Prostate gland (tissue), 2 donors: ENCODE data around the gene BTF3L4. TPM values are rescaled to one million over a fixed set of nuclear protein-coding genes. Genes with fewer than 3 reads are reported as not detected.

ENCODE experiments used
- DNase-seq: peaks from one replicate; pipeline ENCODE4 v3.0.0-alpha.2; 2019; ENCODE audit warnings: low spot score
- H3K27ac ChIP-seq, 2 donors: fragments of 200-600 bp; sonication (generic); 2 replicates each; pipeline ENCODE4 v1.5.1; 2017 to 2019
- H3K27me3 ChIP-seq: fragments of 200-600 bp; sonication (generic); replicated peaks from 2 replicates; pipeline ENCODE4 v1.5.1; 2019; ENCODE audit not compliant: insufficient read depth
- H3K36me3 ChIP-seq, 2 donors: fragments of 200-600 bp; sonication (generic); 1 replicate in 1 of 2; 2 replicates in 1 of 2; pipeline versions ENCODE4 v1.5.1 to v1.8.1; 2017 to 2019
- H3K4me1 ChIP-seq: fragments of 200-600 bp; sonication (generic); replicated peaks from 2 replicates; pipeline ENCODE4 v1.5.1; 2019
- H3K4me3 ChIP-seq, 2 donors: fragments of 200-600 bp; sonication (generic); 2 replicates each; pipeline ENCODE4 v1.5.1; 2017 to 2019
- H3K9me3 ChIP-seq: fragments of 200-600 bp; sonication (generic); 2 replicates; pipeline ENCODE4 v1.5.1; 2017
- POLR2A ChIP-seq: fragments of 450-650 bp; IDR thresholded peaks from one replicate; pipeline ENCODE4 v1.6.1; 2016; ENCODE audit warnings: antibody characterized with exemption, mild to moderate bottlenecking
- POLR2AphosphoS5 ChIP-seq: sonication (generic); formaldehyde crosslinking; IDR thresholded peaks from one replicate; pipeline ENCODE4 v1.6.1; 2017; ENCODE audit warnings: antibody characterized with exemption
- WGBS: methylation state at CpG from one replicate; pipeline ENCODE4 v1.1.5; 2018; 5-methylcytosine and 5-hydroxymethylcytosine counted together
- intact Hi-C: fragments of 100-400 bp; cut with DNase I; formaldehyde crosslinking; loops from one replicate; pipeline ENCODE4 v1.14.2; 2022
- total RNA-seq, 2 donors: library from RNA; depleted of rRNA; stranded (reverse); fragments of >200 nt; gene quantifications; one replicate each; pipeline ENCODE4 v1.1.0, GENCODE V29; 2016
- TF ChIP-seq, protein P1 (sequence below), 4 experiments: fragments of 200-600 bp in 2 of 4; fragments of 450-650 bp in 2 of 4; sonication (generic) in 2 of 4; IDR thresholded peaks; 1 replicate in 3 of 4; 2 replicates in 1 of 4; pipeline ENCODE4 v1.5.1; 2016 to 2019; ENCODE audit warnings: antibody characterized with exemption in 4 of 4, mild to moderate bottlenecking in 2 of 4, moderate library complexity in 2 of 4

Gene BTF3L4
- total RNA-seq, 2 donors from 2014 or later: 34.7 to 39.0 TPM

DNA sequence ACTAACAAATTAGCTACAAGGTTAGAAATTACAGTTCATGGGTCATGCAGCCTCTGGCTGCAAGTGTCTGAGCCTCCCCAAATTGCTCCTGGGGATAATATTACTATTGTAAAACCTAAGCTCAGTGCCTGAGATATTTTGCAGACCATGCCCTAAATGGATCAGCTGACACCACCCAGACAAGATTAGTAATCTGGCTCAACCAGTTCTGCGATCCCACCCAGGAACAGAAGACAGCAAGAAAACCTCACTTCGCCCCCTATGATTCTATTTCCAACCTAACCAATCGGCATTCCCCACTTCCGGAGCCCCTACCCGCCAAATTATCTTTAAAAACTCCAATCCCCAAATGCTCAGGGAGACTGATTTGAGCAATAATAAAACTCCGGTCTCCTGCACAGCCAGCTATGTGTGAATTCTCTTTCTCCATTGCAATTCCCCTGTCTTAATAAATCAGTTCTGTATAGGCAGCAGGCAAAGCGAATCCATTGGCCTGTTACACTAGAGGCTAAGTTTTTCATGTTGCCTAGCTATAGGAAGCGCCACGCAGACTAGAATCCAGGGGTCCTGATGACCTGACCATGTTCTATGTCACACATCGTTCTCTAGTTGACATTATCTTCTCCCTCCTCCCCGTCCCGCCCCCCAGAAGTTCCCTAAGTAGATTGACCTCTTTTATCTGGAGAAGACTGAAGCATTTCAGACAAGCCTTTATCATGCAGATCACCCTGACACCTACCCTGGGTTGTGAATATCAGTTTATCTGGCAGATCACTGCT lies 63.4 kb downstream of the BTF3L4 start:
- H3K27ac ChIP-seq: no peak overlapping the region
- no peaks in the 10 kb centered on the region for H3K9me3 ChIP-seq
- no peak overlapping the region for H3K4me3 ChIP-seq
- intact Hi-C loops: loop anchor here (10.0 kb wide), 1 partner anchor 565 kb away; no protein-coding TSS in a partner anchor
- no peaks in the 10 kb centered on the region for H3K27me3 ChIP-seq
- no peak for TF ChIP-seq POLR2A
- no peak for TF ChIP-seq POLR2AphosphoS5
- TF ChIP-seq, protein P1, sequence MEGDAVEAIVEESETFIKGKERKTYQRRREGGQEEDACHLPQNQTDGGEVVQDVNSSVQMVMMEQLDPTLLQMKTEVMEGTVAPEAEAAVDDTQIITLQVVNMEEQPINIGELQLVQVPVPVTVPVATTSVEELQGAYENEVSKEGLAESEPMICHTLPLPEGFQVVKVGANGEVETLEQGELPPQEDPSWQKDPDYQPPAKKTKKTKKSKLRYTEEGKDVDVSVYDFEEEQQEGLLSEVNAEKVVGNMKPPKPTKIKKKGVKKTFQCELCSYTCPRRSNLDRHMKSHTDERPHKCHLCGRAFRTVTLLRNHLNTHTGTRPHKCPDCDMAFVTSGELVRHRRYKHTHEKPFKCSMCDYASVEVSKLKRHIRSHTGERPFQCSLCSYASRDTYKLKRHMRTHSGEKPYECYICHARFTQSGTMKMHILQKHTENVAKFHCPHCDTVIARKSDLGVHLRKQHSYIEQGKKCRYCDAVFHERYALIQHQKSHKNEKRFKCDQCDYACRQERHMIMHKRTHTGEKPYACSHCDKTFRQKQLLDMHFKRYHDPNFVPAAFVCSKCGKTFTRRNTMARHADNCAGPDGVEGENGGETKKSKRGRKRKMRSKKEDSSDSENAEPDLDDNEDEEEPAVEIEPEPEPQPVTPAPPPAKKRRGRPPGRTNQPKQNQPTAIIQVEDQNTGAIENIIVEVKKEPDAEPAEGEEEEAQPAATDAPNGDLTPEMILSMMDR (IDR thresholded peaks at IDR 0.05): no peak
- no peaks in the 10 kb centered on the region for H3K4me1 ChIP-seq
- WGBS: 51% methylated on average over 12 of the region's 12 CpGs
- no peak for DNase-seq
- no peaks in the 10 kb centered on the region for H3K36me3 ChIP-seq

DNA sequence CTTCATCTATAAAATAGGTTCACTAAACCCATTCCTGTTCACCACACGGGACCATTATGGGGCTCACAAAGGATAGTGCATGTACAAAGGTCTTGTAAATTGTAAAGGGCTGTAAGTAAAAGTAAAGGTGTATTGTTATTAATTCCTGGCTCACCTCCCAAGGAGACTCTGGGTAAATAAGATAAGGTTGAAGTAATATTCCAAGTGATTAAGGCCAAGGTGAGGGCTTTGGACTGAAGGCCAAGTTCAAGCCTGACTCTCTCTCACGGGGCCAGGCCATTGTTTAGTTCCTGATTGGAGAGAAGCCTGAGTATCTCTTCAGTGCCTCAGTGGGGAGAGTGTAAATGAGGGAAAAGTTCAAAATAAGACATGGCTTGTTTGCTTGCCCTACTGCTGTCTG lies 66.3 kb downstream of the BTF3L4 start:
- H3K36me3 ChIP-seq: no peaks in the 10 kb centered on the region
- no peak overlapping the region for H3K27ac ChIP-seq
- no peaks in the 10 kb centered on the region for H3K9me3 ChIP-seq
- no peak overlapping the region for H3K4me3 ChIP-seq
- TF ChIP-seq, protein P1 (IDR thresholded peaks at IDR 0.05): no peak
- TF ChIP-seq POLR2AphosphoS5: no peak
- no peak for TF ChIP-seq POLR2A
- WGBS: 65% methylated on average over 2 of the region's 2 CpGs
- H3K27me3 ChIP-seq: no peaks in the 10 kb centered on the region
- no peak for DNase-seq
- no peaks in the 10 kb centered on the region for H3K4me1 ChIP-seq
- intact Hi-C loops: loop anchor here (10.0 kb wide), 1 partner anchor 562 kb away; no protein-coding TSS in a partner anchor

DNA sequence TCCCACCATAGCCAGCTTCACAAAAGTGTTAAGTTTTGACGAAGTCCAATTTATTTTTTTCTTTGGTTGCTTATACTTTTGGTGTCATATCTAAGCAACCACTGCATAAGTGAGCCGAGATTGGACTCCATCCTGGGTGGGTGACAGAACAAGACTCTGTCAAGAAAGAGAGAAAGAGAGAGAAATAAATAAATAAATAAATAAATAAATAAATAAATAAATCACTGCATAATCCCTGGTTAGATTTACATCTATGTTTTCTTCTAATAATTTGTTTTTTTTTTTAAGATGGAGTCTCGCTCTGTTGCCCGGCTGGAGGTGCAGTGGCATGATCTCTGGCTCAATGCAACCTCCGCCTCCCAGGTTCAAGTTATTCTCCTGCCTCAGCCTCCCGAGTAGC lies 67.5 kb downstream of the BTF3L4 start:
- 93% methylated on average over 6 of the region's 6 CpGs for WGBS

DNA sequence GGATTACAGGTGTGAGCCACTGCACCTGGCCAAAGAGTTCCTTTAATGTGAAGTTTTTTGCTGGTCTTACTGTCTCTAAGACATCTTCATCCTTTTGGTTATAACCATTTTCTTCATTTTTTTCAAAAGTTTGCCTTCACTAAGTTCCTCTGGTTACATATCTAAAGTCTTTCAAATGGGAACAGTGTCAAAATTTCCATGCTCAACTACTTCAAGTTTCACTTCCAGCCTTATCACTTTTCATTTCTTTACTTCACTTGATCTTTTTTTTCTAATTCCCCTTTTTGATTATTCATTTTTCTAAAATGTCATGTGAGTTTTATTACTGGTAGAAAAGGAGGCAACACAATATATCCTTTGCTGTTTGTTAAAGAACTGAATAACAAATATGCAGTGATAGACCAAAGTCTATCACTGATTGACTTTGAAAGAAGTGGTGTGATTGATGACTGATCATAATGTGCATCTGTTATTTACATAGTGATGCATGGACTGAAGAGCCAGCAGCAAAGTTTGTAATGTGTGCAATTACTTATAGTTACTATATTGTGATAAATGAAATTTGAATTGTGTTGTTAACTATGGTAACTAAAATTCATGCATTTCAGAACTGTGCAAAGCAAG lies 69.8 kb downstream of the BTF3L4 start:
- Histone ChIP-seq H3K27me3 (no peaks in the 10 kb centered on the region), H3K4me1 (no peaks in the 10 kb centered on the region), H3K27ac (no peak overlapping the region), H3K9me3 (no peaks in the 10 kb centered on the region), H3K36me3 (no peaks in the 10 kb centered on the region), H3K4me3 (no peak overlapping the region)
- DNase-seq: no peak
- TF ChIP-seq POLR2AphosphoS5: no peak
- TF ChIP-seq POLR2A: no peak
- TF ChIP-seq, protein P1 (IDR thresholded peaks at IDR 0.05): no peak
- intact Hi-C loops: loop anchor here (5.0 to 10.0 kb wide), 2 partner anchors 171 to 559 kb away; no protein-coding TSS in a partner anchor

More for the DNA sequence above, 67.5 kb downstream of the BTF3L4 start:
- Histone ChIP-seq H3K4me1 (no peaks in the 10 kb centered on the region), H3K36me3 (no peaks in the 10 kb centered on the region), H3K27ac (no peak overlapping the region), H3K9me3 (no peaks in the 10 kb centered on the region), H3K27me3 (no peaks in the 10 kb centered on the region), H3K4me3 (no peak overlapping the region)
- TF ChIP-seq POLR2A: no peak
- TF ChIP-seq, protein P1 (IDR thresholded peaks at IDR 0.05): no peak
- no peak for TF ChIP-seq POLR2AphosphoS5
- DNase-seq: no peak
- intact Hi-C loops: loop anchor here (10.0 kb wide), 1 partner anchor 561 kb away; no protein-coding TSS in a partner anchor
